Measurements from ENCODE around the gene PLCB3. TPM values are rescaled to one million over a fixed set of nuclear protein-coding genes. Genes with fewer than 3 reads are reported as not detected.

PLCB3 gene
- total and polyA plus RNA-seq, 5 experiments from 2014 or later, result 0.20 to 8.8 (median 0.51) TPM

DNA sequence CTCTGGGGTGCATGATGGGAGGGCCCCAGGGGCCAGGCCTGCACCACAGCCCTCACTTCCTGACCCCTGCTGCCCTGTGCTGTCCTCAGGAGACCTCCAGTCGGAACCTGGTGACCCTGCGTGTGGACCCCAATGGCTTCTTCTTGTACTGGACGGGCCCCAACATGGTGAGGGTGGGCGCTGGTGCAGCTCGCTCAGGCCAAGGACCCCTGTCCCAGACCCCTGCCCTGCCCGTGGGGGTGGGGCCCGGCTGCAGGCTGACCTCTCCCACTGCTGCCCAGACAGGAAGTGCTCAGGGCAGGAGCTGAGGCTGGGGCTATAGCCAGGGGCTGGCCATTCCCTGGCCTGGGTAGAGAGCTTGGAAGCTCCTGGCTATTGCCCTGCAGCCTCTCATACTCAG is 3.0 kb downstream of the PLCB3 start:
- Mint-ChIP-seq H3K9me3 (no peaks in the 10 kb centered on the region), H3K27ac (no peak overlapping the region), H3K27me3 (no peaks in the 10 kb centered on the region), H3K36me3 (peaks cover 0 to 7% (median 2%) of the 10 kb centered on the region in 3 donors), H3K4me1 (peaks cover 9 to 24% (median 16%) of the 10 kb centered on the region in 4 donors), H3K4me3 (no peak overlapping the region)
- POLR2A ChIA-PET, result interaction anchor here (1.0 to 1.7 kb wide), 4 partner anchors 9 to 17 kb away, joined by 3 to 7 read pairs (median 5); no protein-coding TSS in a partner anchor
- DNase-seq (no peak), ATAC-seq (no peak)

- no peaks in the 10 kb centered on the region for H3K9me3 Mint-ChIP-seq
- peak overlapping the region in 1 of 10 donors; percentile 78 for H3K27ac Mint-ChIP-seq
- ATAC-seq, result no peak
- H3K4me1 Mint-ChIP-seq, result peaks cover 9 to 20% (median 14%) of the 10 kb centered on the region in 4 donors
- POLR2A ChIA-PET, result interaction anchor here (0.9 to 1.6 kb wide), 4 partner anchors 10 to 26 kb away, joined by 3 to 7 read pairs (median 4); no protein-coding TSS in a partner anchor
- no peaks in the 10 kb centered on the region for H3K27me3 Mint-ChIP-seq
- no peak for DNase-seq
- H3K4me3 Mint-ChIP-seq, result no peak overlapping the region
- H3K36me3 Mint-ChIP-seq, result peaks cover 0 to 7% (median 4%) of the 10 kb centered on the region in 3 donors
These were observed 4.1 kb downstream of the PLCB3 start for GRCh38 chr11:64255135-64256128.

DNA sequence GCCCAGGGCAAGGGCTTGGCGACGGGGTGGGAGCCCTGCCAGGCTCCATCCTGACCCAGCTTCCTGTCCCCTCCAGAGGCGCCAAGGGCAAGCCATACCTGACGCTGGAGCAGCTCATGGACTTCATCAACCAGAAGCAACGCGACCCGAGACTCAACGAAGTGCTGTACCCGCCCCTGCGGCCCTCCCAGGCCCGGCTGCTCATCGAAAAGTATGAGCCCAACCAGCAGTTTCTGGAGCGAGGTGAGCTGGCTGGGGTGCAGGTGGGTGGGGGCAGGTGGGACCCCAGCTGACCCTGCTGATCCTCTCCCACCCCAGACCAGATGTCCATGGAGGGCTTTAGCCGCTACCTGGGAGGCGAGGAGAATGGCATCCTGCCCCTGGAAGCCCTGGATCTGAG is 5.0 kb downstream of the PLCB3 start:
- POLR2A ChIA-PET, result interaction anchor here (0.9 to 3.1 kb wide), 4 partner anchors 9 to 26 kb away, joined by 3 to 13 read pairs (median 4); partner anchors contain the start of gene PPP1R14B
- no peak overlapping the region for H3K27ac Mint-ChIP-seq
- no peaks in the 10 kb centered on the region for H3K27me3 Mint-ChIP-seq
- no peaks in the 10 kb centered on the region for H3K9me3 Mint-ChIP-seq
- H3K4me1 Mint-ChIP-seq, result peaks cover 7 to 15% (median 9%) of the 10 kb centered on the region in 4 donors
- peaks cover 0 to 7% (median 4%) of the 10 kb centered on the region in 3 donors for H3K36me3 Mint-ChIP-seq
- ATAC-seq (no peak), DNase-seq (no peak)
- no peak overlapping the region for H3K4me3 Mint-ChIP-seq

DNA sequence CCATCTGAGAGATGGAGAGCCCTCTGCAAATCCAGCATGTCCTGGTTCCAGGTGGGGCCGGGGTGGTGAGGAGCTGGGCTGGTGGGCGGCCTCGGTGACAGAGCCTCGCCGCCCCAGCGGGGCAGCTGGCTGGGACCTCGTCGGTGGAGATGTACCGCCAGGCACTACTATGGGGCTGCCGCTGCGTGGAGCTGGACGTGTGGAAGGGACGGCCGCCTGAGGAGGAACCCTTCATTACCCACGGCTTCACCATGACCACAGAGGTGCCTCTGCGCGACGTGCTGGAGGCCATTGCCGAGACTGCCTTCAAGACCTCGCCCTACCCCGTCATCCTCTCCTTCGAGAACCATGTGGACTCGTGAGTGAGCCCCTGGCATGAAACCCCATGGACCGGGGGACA is 7.0 kb downstream of the PLCB3 start:
- POLR2A ChIA-PET, result interaction anchor here (0.7 to 3.1 kb wide), 2 partner anchors 10 to 13 kb away, joined by 3 to 13 read pairs; no protein-coding TSS in a partner anchor

DNA sequence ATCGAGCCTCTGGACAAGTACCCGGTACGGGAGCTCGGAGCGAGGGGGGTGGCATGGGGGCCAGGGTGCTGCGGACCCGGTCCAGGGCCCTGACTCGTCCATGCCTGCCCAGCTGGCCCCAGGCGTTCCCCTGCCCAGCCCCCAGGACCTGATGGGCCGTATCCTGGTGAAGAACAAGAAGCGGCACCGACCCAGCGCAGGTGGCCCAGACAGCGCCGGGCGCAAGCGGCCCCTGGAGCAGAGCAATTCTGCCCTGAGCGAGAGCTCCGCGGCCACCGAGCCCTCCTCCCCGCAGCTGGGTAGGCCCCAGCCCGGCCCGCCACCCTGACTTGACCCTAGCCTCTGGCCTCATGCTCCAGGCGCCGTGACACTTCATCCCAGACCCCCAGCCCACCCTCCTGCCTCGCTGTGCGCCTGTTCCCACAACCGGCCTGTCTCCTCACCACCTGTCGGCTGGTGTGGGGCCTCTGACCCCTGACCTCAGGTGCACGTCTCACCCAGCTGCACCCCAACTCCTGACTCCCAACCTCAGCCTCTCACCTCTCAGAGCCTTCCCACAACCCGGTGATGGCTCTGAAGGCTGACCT is 7.7 kb downstream of the PLCB3 start:
- no peaks in the 10 kb centered on the region for H3K9me3 Mint-ChIP-seq
- H3K27me3 Mint-ChIP-seq, result no peaks in the 10 kb centered on the region
- DNase-seq (peak in 1 of 10 donors; percentile 63), ATAC-seq (no peak)
- peaks cover 0 to 4% (median 0%) of the 10 kb centered on the region in 4 donors for H3K4me1 Mint-ChIP-seq
- no peak overlapping the region for H3K4me3 Mint-ChIP-seq
- peak overlapping the region in 1 of 10 donors; percentile 70 for H3K27ac Mint-ChIP-seq
- H3K36me3 Mint-ChIP-seq, result peaks cover 0 to 7% (median 4%) of the 10 kb centered on the region in 3 donors
- POLR2A ChIA-PET, result interaction anchor here (1.4 to 3.1 kb wide), 2 partner anchors 9 to 15 kb away, joined by 3 to 13 read pairs; no protein-coding TSS in a partner anchor

More for the DNA sequence above, 7.0 kb downstream of the PLCB3 start:
- H3K9me3 Mint-ChIP-seq, result no peaks in the 10 kb centered on the region
- peaks cover 0 to 6% (median 1%) of the 10 kb centered on the region in 4 donors for H3K4me1 Mint-ChIP-seq
- DNase-seq, result no peak
- H3K4me3 Mint-ChIP-seq, result no peak overlapping the region
- peaks cover 0 to 7% (median 4%) of the 10 kb centered on the region in 3 donors for H3K36me3 Mint-ChIP-seq
- no peak for ATAC-seq
- no peaks in the 10 kb centered on the region for H3K27me3 Mint-ChIP-seq
- H3K27ac Mint-ChIP-seq, result no peak overlapping the region

DNA sequence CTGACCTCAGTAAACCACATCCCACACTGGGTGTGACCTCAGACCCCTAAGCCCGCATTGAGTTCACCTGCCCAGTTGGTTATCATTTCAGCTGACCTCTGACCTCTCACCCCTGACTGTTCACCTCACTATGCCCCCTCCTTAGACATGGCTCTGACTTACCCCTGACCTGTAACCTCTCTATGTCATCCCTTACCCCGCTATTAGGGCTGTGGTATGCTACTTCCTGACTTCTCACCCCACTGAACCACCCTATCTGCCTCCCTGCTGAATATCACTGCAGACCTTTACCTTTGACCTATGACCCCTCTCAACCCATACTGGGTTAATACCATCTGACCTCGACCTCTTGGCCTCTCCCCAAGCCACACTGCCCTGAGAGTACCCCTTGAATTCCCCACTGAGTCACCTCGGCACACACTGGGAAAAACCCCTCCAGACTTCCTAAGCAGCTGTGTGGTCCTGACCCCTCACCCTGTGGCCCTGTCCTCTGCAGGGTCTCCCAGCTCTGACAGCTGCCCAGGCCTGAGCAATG is 8.3 kb downstream of the PLCB3 start:
- ATAC-seq (no peak), DNase-seq (no peak)
- H3K27ac Mint-ChIP-seq, result peak overlapping the region in 2 of 10 donors; percentile 59 to 70
- H3K36me3 Mint-ChIP-seq, result peaks cover 0 to 7% (median 4%) of the 10 kb centered on the region in 3 donors
- H3K4me3 Mint-ChIP-seq, result peak overlapping the region in 1 of 10 donors; percentile 41
- H3K27me3 Mint-ChIP-seq, result no peaks in the 10 kb centered on the region
- POLR2A ChIA-PET, result interaction anchor here (1.4 to 3.1 kb wide), 2 partner anchors 9 to 16 kb away, joined by 3 to 13 read pairs; no protein-coding TSS in a partner anchor
- H3K9me3 Mint-ChIP-seq, result no peaks in the 10 kb centered on the region
- H3K4me1 Mint-ChIP-seq, result peaks cover 0 to 4% (median 0%) of the 10 kb centered on the region in 4 donors

DNA sequence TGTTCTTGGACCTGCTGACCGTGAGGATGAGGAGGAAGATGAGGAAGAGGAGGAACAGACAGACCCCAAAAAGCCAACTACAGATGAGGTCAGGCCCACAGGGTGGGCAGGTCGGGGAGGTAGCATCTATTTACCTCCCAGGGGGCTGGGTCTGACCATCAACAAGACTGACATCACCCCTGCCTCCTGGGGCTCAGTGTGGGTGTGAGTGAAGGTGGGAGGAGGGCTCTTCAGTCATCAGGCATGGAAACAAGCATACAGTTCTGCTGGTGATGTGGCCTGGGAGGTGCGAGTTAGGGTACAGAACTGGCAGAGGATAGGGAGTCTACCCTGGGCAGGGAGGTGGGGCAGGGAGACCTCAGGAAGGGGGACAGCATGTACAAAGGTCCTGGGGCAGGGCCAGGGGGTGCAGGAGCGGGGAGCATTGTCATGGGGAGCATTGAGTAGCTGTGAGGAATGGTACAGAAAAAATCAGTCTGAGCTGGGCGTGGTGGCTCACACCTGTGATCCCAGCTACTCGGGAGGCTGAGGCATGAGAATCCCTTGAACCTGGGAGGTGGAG is 8.9 kb downstream of the PLCB3 start:
- no peak overlapping the region for H3K4me3 Mint-ChIP-seq
- H3K4me1 Mint-ChIP-seq, result peaks cover 0 to 4% (median 0%) of the 10 kb centered on the region in 4 donors
- H3K9me3 Mint-ChIP-seq, result no peaks in the 10 kb centered on the region
- H3K27ac Mint-ChIP-seq, result peak overlapping the region in 1 of 10 donors; percentile 21
- ATAC-seq, result no peak
- peaks cover 0 to 7% (median 4%) of the 10 kb centered on the region in 3 donors for H3K36me3 Mint-ChIP-seq
- no peak for DNase-seq
- POLR2A ChIA-PET, result interaction anchor here (0.7 kb wide), 1 partner anchor 54 kb away, joined by 5 read pairs; no protein-coding TSS in a partner anchor
- H3K27me3 Mint-ChIP-seq, result no peaks in the 10 kb centered on the region

DNA sequence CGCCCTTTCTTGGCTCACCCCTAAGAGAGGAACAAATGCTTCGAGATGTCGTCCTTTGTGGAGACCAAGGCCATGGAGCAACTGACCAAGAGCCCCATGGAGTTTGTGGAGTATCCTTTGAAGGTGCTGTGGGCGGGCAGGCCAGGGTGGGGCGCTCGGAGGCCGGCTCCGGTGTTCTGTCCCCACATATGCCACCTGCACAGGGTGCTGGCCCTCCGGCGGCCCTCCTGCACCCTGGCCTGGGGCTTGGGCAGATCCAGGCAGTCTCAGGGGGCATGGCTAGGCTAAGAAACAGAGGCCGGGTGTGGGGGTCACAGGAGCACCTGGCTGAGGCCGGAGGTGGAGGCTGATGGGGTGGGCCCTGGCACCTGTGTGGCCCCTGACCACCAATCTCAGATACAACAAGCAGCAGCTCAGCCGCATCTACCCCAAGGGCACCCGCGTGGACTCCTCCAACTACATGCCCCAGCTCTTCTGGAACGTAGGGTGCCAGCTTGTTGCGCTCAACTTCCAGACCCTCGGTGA is 10.3 kb downstream of the PLCB3 start:
- ATAC-seq (no peak), DNase-seq (no peak)
- Mint-ChIP-seq H3K4me3 (peak overlapping the region in 1 of 10 donors; percentile 14), H3K36me3 (peaks cover 0 to 6% (median 4%) of the 10 kb centered on the region in 3 donors), H3K27ac (no peak overlapping the region), H3K9me3 (no peaks in the 10 kb centered on the region), H3K27me3 (no peaks in the 10 kb centered on the region), H3K4me1 (peaks cover 0 to 4% (median 0%) of the 10 kb centered on the region in 4 donors)
- POLR2A ChIA-PET, result interaction anchor here (1.0 kb wide), 1 partner anchor 9 kb away, joined by 3 read pairs; no protein-coding TSS in a partner anchor

GRCh38 chr11:64262271-64263002 is 11.1 kb downstream of the PLCB3 start:
- H3K9me3 Mint-ChIP-seq, result no peaks in the 10 kb centered on the region
- no peaks in the 10 kb centered on the region for H3K27me3 Mint-ChIP-seq
- H3K27ac Mint-ChIP-seq, result no peak overlapping the region
- POLR2A ChIA-PET, result interaction anchor here (0.6 to 1.0 kb wide), 2 partner anchors 10 to 16 kb away, joined by 3 read pairs; no protein-coding TSS in a partner anchor
- H3K4me3 Mint-ChIP-seq, result no peak overlapping the region
- H3K36me3 Mint-ChIP-seq, result peaks cover 0 to 5% (median 4%) of the 10 kb centered on the region in 3 donors
- no peak for ATAC-seq
- DNase-seq, result peak in 1 of 10 donors; percentile 53
- H3K4me1 Mint-ChIP-seq, result peaks cover 0 to 6% (median 0%) of the 10 kb centered on the region in 4 donors

- H3K36me3 Mint-ChIP-seq, result peaks cover 0 to 4% (median 0%) of the 10 kb centered on the region in 3 donors
- no peak overlapping the region for H3K4me3 Mint-ChIP-seq
- ATAC-seq (no peak), DNase-seq (no peak)
- H3K27ac Mint-ChIP-seq, result peak overlapping the region in 1 of 10 donors; percentile 44
- no peaks in the 10 kb centered on the region for H3K27me3 Mint-ChIP-seq
- POLR2A ChIA-PET, result interaction anchor here (0.6 to 1.6 kb wide), 4 partner anchors 9 to 17 kb away, joined by 3 to 6 read pairs (median 4); no protein-coding TSS in a partner anchor
- no peaks in the 10 kb centered on the region for H3K9me3 Mint-ChIP-seq
- peaks cover 8 to 11% (median 8%) of the 10 kb centered on the region in 4 donors for H3K4me1 Mint-ChIP-seq
These were observed 12.0 kb downstream of the PLCB3 start for GRCh38 chr11:64263021-64263946.
